ENCODE results near the gene DYSF.

Gene DYSF

DNA sequence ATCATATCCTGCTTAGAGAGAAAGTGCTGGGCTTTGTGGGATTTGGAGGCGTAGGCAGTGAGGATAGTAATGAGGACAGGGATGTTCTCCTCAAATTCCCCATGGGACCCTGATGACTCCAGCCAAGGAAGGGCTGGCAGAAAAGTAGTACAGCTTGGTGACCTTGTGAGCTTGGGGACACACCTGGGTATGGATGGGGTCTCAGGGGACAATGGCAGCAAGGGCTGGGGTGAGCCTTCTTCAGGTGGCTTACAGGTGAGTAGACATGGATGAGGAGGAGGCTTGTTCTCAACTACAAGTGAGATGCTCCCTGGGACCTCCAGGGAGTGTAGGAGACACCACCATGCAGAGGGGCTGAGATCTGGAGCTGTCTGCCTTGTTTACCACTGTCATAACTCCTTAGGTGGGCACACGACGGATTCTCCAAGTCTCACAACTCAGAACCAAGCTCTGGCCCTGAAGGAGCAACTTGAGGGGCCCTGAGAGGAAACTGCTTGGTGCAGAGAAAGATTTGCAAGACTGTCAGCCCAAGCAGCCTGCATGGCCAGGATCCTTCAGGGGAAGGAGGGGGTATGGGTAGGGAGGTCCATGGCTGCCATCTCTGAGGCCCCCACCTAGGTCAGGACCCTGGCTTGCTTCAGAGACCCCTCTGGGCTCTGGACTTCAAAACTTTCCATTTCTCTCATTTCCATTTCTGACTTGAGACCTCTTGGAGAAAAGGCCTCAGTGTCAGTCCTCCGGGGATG, 262.8 kb downstream of the DYSF start:
- no peak for DNase-seq

DNA sequence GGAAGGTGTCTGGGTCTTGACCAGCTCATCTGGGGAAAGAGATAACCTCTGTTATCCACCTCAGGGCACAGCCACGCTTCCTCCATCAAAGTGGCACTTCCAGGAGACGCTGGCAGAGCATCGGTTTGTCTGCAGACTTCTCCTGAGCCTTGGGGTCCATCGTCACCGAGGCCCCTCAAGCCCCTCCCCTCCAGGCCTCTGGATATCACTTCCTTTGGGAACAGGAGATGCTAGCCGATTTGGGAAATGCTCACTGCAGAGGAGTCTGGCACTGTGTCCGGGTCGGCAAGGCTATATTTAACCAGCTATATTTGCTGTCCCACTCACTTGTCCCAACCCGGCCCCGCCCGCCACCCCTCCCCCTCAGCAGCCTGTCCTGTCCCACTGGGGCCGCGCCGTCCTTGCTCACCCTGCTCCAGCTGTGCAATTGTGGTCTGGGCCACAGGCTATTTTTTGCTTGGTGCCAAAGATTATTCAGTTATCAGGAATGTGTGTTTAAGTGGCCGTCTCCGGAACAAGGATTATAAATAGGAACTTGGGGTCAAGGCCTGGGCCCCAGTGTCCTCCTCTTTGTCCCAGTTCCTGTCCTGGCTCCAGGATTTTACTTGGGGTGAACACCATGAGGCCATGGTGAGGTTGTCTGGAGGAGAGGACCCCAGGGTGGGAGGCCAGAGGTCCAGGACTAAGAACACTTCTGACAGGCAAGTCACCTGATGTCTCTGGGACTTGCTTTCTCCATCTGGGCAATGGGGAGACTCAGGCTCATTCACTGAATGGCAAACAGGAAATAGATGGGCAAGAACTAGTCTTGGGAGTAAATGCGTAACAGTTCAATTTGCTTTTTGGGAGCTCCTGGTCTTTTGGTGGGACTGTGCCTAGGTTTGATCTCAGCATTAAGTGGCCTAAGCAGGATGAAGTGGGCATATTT, 263.6 kb downstream of the DYSF start:
- DNase-seq, result no peak

DNA sequence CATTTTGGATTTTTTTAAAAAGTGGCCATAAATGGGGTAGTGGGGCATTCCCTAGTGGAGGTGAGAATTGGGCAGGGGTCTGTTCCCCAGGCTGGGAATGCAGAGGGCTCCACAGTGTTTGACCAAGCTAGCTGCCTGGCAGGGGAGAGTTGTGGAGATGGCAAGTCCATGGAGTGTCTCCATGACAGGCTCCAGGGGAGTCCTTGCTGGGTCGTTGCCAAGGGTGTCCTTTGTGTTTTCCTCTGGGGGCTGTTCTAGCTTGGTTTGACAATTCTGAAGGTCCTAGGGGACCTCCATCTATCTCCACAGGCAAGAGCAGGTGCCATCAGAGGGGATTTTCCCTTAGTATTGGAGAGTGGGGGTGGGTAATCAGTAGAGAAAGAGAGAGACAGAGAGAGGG, 265.3 kb downstream of the DYSF start:
- no peak for DNase-seq

DNA sequence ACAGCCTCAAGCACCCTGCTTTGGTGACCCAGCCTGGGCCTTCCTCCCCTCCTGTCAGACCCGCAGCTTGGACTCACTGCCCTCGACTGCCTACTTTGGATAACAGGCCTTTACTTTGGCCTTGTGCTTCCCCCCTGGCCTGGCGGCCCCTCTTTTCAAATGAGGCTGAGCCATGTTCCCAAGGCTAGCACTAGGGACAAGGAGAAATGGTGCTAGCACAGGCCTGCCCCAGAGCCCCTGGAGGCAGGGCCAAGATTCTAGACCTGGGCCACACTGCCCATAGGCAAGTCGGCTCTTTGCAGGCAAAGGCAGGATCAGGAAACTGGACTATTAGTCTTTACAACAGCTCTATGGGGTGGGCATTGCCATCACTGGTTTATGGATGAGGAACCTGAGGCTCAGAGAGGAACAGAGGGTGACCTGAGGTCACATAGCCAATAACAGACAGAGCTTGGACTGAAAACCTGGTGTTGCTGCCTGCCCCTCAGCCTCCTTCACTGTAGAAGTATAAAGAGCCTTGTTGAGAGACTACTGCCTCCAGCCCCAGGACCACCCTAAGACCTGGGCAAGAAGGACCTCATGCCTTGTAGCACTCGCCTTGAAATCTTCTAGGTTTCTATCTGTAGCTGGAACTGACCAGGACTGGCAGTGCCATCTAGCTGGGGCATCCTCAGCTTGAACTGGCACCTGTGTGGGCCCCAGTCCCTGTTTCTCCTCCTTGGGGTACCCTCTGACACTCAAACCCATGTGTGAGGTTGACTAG, 266.3 kb downstream of the DYSF start:
- DNase-seq, result no peak

DNA sequence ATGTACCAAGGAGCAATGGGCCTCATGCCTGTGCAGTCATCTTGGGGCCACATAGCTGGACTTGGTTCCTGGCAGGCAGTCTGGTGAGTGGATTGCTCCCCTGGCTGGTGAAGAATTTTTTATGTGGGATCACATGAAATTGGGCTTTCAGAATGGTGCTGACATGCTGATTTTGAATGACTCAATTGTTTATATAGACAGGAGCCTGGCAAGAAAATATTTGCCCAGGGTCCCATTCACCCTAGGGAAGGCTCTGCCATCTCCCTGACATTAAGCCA, 266.9 kb downstream of the DYSF start:
- DNase-seq, result no peak

DNA sequence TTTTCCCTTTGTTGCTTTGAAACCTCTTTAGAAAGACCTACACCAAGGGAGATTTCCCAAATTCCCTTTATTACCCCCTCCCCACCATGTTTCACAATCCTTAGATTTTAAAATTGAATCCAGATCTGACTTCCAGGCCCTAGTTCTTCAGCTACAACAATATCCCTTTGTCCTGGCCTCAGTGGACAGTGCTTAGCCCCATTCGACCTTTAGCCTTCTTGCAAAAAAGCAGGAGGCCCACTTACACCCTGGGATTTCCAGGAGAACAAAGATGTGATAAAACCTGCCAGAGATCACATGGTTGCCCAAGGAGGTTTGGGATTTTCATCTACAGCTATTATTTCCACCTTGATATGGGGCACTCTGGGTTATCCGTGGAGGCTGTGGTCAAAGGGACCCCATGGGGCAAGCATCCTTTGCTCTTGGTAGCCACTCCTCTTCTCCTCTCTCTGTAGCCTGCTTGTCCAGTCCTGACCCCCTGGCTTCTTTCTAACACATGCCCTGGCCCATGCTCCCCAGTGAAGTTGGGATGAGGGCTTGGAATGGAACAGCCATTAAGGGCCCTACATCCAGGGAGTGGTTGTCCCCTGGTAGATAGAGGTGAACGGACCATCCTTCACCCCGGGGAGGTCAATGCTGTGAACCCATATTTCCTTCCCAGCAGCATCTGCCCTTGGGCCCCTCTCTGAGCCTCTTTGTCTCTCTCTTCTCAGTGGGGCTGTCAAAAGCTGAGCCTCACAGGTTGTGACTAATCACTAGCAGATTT, 267.4 kb downstream of the DYSF start:
- DNase-seq, result no peak

DNA sequence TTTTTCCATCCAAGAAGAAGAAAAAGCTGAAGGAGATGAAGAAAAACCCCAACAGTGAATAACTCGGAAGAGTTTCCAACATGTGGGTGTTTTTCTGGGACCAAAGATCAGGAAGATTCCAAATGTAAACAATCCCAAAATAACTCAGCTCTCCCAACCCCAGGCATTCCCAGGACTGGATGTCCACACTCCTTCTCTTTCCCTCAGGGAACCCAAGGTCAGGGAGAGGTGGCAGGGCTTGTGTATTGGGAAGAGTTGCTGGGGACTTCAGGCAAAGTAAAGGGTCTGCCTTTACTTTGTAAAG, 268.0 kb downstream of the DYSF start:
- DNase-seq, result no peak

DNA sequence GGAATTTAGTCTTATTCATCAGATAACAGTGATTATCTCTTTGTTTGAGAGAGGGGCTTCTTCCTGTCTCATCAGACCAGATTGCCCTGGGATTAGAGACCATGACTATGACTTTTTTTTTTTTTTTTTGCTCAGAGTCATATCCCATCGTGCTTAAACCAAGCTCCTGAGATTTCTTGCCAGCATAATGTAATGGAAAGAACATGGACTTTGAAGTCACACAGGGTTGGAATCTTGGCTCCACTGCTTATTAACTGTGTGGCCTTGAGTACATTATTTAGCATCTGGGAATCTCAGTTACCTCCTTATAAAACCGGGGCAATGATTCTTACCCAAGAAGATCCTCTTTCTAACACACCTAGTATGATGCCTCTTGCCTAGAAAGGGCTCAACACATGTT, 268.3 kb downstream of the DYSF start:
- DNase-seq, result no peak

DNA sequence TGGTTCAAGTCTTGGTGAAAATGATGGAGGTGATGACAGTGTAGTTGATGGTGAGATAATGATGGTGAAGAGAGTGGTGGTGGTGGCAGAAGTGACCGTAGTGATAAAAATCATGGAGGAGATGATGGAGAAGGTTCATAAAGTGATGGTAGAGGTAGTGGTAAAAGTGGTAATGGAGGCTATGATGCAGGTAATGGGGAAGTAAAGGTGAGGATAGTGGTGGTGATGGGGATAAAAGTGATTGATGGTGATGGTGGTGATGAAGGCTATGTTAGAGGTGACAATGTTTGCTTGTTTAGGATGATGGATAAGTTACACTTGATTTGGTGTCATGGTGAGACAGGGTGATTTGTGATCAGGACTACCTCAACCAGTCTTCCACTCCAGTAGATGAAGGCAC, 268.9 kb downstream of the DYSF start:
- no peak for DNase-seq

DNA sequence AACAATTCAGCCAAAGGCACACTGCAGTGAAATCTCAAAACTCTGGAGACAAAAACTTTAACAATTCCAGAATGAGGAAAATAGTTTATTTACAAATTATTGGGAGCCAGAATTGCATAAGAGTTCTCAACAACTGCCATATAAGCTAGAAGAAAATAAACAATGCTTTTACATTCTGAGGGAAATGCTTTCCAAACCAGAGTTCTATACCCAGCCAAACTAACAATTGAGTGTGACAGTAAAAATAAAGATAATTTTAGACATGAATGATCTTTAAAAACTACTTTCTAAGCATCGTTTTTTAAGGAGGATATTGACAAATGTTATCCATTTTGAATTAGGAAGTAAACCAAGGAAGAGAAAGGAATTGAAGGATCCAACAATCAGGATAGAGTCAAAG, 271.4 kb downstream of the DYSF start:
- no peak for DNase-seq

DNA sequence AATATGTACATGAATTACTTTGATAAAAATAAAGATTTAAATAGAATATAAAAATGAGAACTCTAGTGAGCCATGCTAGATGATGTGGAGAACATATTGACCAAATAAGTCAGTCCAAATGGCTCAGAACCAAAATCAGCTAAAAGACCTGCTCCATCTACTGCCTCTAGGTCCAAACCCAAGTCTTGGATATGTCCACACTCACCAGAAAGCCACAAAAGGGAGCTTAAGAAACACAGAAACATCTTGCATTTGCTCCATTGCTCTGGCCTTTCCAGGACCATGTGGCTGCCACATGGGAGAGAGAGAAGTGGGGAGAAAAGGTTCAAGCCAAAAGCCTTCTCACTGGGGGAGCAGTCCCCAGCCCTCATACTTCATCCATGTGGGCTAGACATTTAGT, 272.5 kb downstream of the DYSF start:
- no peak for DNase-seq

DNA sequence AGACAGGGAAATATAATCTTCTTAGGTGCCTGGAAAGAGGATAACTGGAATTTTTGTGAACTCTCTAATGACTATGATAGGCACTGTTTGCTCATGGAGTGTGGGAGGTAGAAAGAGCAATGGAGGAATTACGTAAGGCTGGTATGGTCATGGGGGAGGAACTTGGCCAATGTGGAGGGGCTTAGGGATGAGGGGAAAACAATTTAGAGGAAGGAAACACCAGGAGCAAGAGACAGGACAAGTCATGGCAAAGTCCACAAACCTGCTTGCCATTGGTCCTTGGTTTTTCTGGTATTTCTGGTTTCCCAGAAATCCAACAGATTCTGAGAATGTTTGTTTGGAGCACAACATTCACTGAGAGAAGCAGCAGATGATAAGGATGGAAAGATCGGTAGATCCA, 274.2 kb downstream of the DYSF start:
- DNase-seq, result no peak

DNA sequence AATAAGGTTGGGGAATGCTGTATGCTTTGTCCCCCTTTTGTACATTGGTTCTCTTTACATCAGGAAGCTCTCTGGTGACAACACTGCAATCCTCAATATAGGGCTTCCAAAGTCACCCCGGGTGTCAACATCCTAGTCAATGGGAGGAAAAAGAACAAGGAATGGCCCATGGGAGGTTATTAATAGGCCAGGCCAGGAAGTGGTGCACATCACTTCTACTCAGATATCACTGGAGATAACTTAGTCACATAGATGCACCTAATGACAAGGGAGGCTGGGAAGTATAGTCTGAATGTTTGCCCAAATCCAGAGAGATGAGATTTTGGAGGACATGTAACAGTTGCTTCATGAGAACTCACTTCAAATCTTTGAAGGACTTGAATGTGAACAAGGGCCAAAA, 274.7 kb downstream of the DYSF start:
- DNase-seq, result no peak

DNA sequence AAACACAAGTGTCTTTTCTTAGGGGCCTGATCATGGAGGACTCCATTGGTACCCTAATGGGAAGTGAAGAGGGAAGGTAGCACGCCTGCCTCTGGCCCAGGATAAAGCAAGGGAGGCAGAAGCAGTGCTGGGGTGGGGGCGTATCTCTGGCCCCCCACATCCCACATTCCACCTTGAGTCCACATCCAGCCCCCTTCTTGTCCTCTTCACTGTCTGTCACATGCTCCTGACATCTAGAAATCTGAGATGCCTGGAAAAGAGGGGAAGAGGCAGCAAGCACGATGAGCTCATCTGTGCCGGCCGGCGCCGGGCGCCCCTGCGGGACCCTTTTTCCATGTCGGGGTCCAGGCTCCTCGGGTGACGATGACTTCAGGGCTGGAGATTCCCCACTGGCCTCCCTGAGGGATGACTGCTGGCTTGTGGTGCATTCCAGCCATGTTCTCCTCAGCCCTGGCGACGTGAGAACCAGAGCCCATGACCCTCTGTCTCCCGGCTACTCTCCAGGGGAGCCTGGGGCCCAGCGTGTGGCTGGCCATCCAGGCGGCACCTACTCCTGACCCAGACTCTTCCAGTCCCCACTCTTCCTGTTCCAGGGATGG, 277.5 kb downstream of the DYSF start:
- no peak for DNase-seq

DNA sequence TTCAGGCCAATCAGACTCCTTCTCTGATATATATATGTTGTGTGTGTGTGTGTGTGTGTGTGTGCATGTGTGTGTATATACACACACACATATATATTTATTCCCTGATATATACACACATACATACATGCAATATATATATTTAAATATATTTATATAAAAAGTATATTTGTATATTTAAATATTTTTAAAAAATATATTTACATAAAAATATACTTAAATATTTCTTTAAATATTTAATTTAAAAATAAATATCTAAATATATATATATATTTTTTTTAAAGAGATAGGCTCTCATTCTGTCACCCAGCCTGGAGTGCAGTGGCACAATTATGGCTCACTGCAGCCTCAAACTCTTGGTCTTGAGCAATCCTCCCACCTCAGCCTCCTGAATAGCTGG, 281.3 kb downstream of the DYSF start:
- no peak for DNase-seq

DNA sequence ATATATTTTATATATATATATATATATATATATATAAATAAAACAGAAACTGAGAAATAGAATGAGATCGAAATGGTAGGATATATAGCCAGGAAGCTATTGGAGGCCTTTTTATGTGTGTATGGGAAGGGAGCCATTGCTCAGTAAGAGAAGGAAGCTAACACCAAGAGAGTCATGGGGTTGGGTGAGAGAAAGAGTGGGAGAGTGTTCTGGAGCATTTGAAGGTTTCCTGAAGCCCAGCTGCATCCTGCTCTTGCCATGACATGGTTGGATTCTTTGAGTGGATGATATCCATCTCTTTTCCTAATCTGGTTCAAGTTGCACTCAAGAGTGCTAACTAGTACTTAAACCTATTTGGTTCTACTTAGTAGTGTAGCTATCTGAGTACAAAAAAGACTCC, 282.3 kb downstream of the DYSF start:
- no peak for DNase-seq

Measured in NCI-H2029 (cell line).